Prostate gland (tissue), 2 donors: ENCODE results near the gene GDI1.

Source experiments
- CTCF ChIP-seq, 4 experiments: fragments of 200-600 bp in 2 of 4; fragments of 450-650 bp in 2 of 4; sonication (generic) in 2 of 4; IDR thresholded peaks; 1 replicate in 3 of 4; 2 replicates in 1 of 4; pipeline ENCODE4 v1.5.1; 2016 to 2019; ENCODE audit warnings: antibody characterized with exemption in 4 of 4, mild to moderate bottlenecking in 2 of 4, moderate library complexity in 2 of 4
- POLR2A ChIP-seq: fragments of 450-650 bp; IDR thresholded peaks from one replicate; pipeline ENCODE4 v1.6.1; 2016; ENCODE audit warnings: antibody characterized with exemption, mild to moderate bottlenecking

GRCh38 chrX:154487518-154488290 is 50.8 kb downstream of the GDI1 start:
- TF ChIP-seq POLR2A (no peak), CTCF (IDR thresholded peaks at IDR 0.05) (no peak)
